ENCODE measurements around the gene ROR1.

GRCh38 chr1:63920154-63921117 lies 146.6 kb downstream of the ROR1 start:
- TF ChIP-seq CTCF (IDR thresholded peaks at IDR 0.05), result no peak
- no peak for TF ChIP-seq POLR2A (IDR thresholded peaks at IDR 0.05; ENCODE audit: low read depth)
- TF ChIP-seq EP300 (IDR thresholded peaks at IDR 0.05), result no peak
